CD4-positive, alpha-beta T cell treated with Interleukin-12 subunit alpha and Interleukin-12 subunit beta, for 1 hour (primary cell): ENCODE data around the gene XNDC1N.
A peak's percentile ranks its signal among the peaks of the same experiment; 100 is the strongest.

Experiments
- DNase-seq: peaks from one replicate; pipeline ENCODE4 v3.0.0-alpha.2; 2020

XNDC1N gene

GRCh38 chr11:71927820-71928736 lies at the start of gene XNDC1N:
Gene XNDC1N, minus strand, starts transcription at chr11:71928594. Its CDS starts 5,241 bp downstream, at chr11:71923353.
- peak; percentile 85 for DNase-seq

- peak; percentile 64 for DNase-seq
Observed at GRCh38 chr11:71977743-71978418, 49.5 kb upstream of the XNDC1N start.

DNA sequence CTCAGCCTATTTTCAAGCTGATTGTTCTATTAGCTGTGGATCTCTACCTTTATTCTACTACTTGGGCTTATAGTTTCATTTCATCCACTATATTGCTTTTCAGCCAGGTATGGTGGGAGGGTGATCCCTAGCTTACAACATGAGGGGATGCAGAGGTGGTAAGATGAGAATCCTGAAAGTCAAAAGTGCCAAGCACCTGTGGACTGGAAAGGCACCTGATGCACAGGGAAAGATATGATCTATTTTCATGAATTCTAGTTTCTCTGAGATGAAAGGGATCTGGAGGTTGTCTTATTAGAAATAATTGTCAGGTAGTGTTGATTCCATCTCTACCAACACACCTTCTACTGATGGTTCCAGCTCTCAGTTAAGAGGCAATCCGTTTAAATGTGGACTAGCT lies 48.7 kb upstream of the XNDC1N start:
- no peak for DNase-seq

DNA sequence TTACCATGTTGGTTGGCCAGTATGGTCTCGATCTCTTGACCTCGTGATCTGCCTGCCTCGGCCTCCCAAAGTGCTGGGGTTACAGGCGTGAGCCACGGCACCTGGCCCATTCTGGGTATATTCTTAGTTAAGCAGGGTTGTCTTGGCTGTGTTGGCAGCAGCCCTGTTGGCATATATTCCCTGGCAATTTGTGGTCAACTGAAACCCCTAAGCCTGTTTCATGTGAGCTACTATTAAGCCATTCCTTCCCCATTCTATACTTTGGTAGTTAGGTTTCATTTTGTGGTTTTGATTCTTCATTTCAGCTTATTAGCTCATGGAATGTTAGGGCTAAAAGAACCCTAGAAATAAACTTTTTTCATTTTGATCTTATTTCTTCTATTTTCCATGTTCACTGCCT lies 48.2 kb upstream of the XNDC1N start:
- no peak for DNase-seq

DNA sequence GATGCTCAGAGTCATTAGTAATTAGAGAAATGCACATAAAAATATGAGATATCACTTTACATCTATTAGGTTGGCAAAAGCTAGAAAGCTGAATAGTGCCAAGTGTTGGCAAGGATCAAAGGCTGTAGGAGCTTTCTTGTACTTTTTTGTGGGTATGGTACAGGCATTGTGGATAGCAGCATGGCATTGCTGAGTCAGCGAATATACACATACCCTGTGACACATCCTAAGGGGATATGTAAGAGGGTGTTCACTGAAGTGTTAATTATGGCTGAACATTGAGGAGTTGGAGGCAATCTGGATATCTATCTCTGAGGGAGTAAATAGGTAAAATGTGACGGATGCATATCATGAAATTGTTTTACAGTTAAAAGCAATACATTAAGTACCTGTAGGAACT lies 43.3 kb upstream of the XNDC1N start:
- no peak for DNase-seq

DNA sequence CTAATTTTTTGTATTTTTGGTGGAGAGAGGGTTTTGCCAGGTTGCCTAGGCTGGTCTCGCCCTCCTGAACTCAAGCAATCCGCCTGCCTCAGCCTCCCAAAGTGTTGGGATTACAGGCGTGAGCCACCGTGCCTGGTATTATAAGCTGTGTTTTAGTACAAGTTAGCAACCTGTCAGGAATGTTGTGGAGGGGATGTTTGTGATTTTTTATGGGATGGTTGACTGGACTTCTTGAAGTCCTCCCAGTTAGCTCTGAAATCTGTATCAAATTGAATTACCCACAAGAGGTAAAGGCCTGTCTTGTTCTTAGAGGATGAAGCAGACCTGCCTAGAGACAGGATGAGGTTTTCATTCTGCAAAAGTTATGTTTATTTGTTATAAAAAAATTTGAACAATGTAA lies 36.2 kb upstream of the XNDC1N start:
- DNase-seq = no peak

GRCh38 chr11:71963468-71963867 lies 35.1 kb upstream of the XNDC1N start:
- no peak for DNase-seq

- DNase-seq = no peak
Observed at GRCh38 chr11:71962428-71963038, 34.1 kb upstream of the XNDC1N start.

DNA sequence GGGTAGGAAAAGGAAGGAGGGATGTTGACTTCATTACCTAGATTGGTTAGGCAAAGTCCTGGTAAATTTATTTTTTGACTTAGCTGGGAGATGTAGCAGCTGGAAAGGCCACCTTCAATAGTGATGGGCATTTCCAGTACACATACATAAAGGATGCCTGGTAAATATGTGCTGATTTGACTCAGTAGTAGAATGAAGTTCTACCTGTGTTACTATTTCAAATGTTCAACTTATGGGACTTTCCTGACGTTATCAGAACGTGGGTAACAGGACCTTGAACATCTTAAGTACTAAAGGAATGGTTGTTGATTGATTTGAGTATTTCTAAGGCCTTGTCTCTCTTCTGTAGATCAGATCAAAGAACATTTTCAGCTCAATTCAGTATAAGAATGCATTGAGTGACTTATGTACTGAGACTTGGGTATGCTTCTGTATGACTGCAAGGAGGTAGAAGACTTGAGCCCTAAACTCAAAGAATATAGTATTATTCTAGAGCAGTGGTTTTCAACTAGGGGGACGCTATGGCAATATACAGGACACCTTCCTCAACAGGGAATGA lies 27.6 kb upstream of the XNDC1N start:
- DNase-seq = no peak

GRCh38 chr11:71951741-71952310 lies 23.4 kb upstream of the XNDC1N start:
- DNase-seq = no peak

DNA sequence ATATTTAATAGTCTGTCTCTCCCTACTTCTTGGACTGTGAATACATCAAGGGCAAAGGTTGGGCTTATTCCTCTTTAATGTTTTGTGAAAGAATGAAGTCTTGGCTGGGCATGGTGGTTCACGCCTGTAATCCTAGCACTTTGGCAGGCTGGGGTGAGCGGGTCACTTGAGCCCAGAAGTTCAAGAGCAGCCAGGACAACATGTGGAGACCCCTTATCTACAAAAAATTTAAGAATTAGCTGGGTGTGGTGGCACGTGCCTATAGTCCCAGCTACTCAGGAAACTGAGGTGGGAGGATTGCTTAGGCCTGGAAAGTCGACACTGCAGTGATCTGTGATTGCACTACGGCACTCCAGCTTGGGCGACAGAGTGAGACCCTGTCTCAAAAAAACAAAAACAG lies 20.6 kb upstream of the XNDC1N start:
- no peak for DNase-seq

- DNase-seq = no peak
Observed at GRCh38 chr11:71948314-71949027, 20.1 kb upstream of the XNDC1N start.

DNA sequence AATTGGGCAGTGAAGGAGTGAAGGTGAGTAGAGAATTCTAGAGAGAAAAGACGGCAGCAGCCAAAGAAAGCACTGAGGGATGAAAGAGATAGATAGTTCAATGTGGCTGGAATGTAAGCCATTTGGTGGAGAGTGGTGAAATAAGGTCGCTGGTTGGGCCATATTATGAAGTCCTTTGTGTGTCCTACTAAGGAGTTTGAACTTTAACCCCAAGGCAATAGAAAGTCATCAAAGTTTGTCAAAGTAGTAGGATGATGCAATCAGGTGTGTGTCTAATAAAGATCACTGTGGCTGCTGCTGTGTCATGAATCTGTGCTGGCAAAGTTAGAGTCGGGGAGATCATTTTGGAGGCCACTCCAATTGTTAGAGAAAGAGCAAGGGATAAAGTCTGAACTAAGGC lies 19.1 kb upstream of the XNDC1N start:
- no peak for DNase-seq

GRCh38 chr11:71946144-71946571 lies 17.8 kb upstream of the XNDC1N start:
- DNase-seq = no peak

DNA sequence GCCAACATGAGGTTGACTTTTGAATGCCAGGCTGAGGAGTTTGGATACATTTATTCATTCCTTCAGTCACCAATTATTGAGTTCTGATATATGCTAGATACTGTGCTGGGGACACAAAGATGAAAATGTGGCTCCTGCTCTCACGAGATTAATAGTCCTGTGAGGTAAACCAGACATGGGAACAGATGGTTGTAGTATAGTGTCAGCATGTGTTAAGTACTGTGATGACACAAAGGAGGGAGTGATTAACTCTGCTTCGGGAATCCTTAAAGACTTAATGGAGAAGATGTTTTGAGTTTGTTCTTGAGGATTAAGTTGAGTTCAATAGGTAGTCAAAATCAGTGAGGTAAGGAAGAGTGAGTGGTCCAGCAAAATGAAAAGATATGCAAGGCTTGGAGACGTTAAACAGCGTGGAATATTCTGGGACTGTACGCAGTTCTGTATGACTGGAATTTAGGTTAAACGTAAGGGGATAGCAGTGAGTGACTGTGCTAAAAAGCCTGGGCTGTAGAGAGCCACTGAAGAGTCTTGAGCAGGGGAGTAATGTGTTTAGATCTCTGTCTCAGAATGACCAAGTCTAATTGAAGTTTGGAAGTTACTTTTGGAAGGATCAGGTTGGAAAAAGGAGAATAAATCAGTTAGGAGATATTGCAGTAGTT lies 12.3 kb upstream of the XNDC1N start:
- DNase-seq = no peak

GRCh38 chr11:71937826-71938225 lies 9.4 kb upstream of the XNDC1N start:
- DNase-seq = no peak

GRCh38 chr11:71936825-71937224 lies 8.4 kb upstream of the XNDC1N start:
- DNase-seq = no peak

DNA sequence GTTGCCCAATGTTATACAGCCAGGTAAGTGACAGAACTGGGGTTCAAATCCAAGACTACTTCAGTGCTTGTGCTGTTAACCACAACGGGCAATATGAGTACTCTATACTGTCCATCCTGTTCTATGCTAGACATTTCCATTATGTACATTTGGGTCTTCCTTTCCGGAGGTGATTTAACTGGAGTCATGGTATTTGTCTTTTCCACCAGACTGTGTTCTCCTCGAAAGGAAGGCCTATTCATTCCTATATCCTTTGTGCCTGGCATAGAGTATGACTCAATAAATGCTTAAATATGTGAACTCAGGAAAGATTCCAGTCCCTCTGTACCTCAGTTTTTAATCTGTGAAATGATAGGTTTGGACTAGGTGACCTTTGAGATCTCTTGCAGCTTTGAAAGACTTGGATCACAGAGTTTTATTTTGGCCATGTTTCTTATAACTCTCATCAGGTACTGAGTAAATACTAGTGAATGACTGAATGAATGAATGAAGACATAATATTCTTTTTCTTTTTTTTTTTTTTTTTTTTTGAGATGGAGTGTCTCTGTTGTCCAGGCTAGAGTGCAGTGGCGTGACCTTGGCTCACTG lies 7.0 kb upstream of the XNDC1N start:
- no peak for DNase-seq

- DNase-seq = no peak
Observed at GRCh38 chr11:71934213-71934612, 5.8 kb upstream of the XNDC1N start.

DNA sequence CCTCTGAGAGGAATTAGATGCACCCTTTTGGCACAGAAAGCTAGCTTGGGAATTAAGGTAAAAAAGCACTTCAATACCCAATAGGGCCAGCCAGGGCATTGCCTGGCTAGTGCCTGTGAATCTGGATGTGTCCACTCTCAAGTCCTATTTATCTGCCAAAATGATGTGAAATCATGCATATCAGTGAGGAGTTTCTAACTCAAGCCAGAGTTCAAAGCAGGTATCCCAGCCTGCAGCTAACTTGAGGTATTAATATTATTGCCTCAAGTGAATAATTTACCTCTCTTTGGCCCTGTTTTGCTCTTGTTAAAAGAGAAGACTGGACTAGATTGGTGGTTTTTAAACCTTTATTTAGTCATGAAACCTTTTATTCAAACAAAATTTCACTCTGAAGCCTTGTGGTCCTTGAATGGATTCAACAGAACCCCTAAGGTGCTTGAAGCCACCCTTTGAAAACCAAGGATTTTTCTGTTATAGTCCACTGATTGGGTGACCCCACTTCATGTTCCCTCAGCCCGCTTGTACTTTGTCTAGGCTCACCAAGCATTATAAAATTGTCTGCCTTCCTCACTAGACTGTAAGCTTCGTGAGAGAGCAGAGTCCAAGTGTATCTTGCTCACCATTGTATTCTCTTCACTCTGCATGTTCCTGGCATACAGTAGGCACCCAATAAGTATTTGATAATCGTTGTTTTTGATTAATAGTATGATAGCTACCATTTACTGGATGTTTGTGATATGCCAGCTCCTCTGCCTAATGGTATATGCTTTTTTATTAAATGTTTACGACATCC lies 4.9 kb upstream of the XNDC1N start:
- DNase-seq = no peak

GRCh38 chr11:71931245-71931602 lies 2.8 kb upstream of the XNDC1N start:
- no peak for DNase-seq
